B cell (primary cell): ENCODE data around the gene MYRIP. TPM values are rescaled to one million over a fixed set of nuclear protein-coding genes. Genes with fewer than 3 reads are reported as not detected.

Source experiments
- ATAC-seq: fragments of 200-7000 bp; cut with Tn5 transposase; one replicate; pipeline ENCODE4 v1.10.0; 2021; ENCODE audit warnings: low read depth, mild to moderate bottlenecking, moderate number of reproducible peaks, moderate library complexity
- CTCF ChIA-PET: fragments of 350-600 bp; sonication (Branson Sonifier 250); formaldehyde crosslinking; loops from one replicate; lab custom pipeline; 2021; ENCODE audit warnings: antibody characterized with exemption, inconsistent platforms; lab: Charles Lee
- POLR2A ChIA-PET: fragments of 350-600 bp; sonication (Branson Sonifier 250); formaldehyde crosslinking; loops from one replicate; lab custom pipeline; 2021; ENCODE audit warnings: antibody characterized with exemption; lab: Charles Lee
- DNase-seq: peaks from one replicate; pipeline ENCODE4 v3.0.0; 2013
- H2AFZ ChIP-seq: 2 replicates; pipeline ENCODE4 v1.6.1; 2012; ENCODE audit warnings: mild to moderate bottlenecking, low read depth, low read length; ENCODE audit not compliant: insufficient read depth, poor library complexity, severe bottlenecking
- H3K27ac ChIP-seq, 2 donors: 1 replicate in 1 of 2; 2 replicates in 1 of 2; pipeline ENCODE4 v1.5.1; 2012 to 2013; ENCODE audit warnings: low read length in 2 of 2, mild to moderate bottlenecking in 2 of 2, moderate library complexity in 1 of 2
- H3K27me3 ChIP-seq, 4 experiments: fragments of 200-600 bp in 1 of 4; sonication (generic) in 1 of 4; replicated peaks in 1 of 4; 1 replicate in 2 of 4; 2 replicates in 2 of 4; pipeline versions ENCODE4 v1.6.1 to v1.7.0; 2013 to 2016; ENCODE audit warnings: low read length in 3 of 4, mild to moderate bottlenecking in 2 of 4, mixed read lengths in 1 of 4, moderate library complexity in 1 of 4; ENCODE audit not compliant: insufficient read depth in 4 of 4, control insufficient read depth in 3 of 4; ENCODE audit errors: control extremely low read depth in 1 of 4
- H3K36me3 ChIP-seq, 2 experiments: replicated peaks in 1 of 2; 1 replicate in 1 of 2; 2 replicates in 1 of 2; pipeline versions ENCODE4 v1.6.1 to v1.7.1; 2013; ENCODE audit warnings: low read length in 1 of 2; ENCODE audit not compliant: insufficient read depth in 2 of 2, control insufficient read depth in 1 of 2; ENCODE audit errors: control extremely low read depth in 1 of 2, extremely low read depth in 1 of 2
- H3K4me1 ChIP-seq, 2 donors: fragments of 200-600 bp in 1 of 2; sonication (generic) in 1 of 2; 1 replicate in 1 of 2; 2 replicates in 1 of 2; pipeline versions ENCODE4 v1.5.1 to v1.6.1; 2013 to 2017; ENCODE audit warnings: low read length in 2 of 2; ENCODE audit not compliant: control insufficient read depth in 2 of 2, insufficient read depth in 2 of 2
- H3K4me2 ChIP-seq: replicated peaks from 2 replicates; pipeline ENCODE3; 2012; ENCODE audit warnings: mild to moderate bottlenecking, low read depth, low read length; ENCODE audit not compliant: poor library complexity, severe bottlenecking
- H3K4me3 ChIP-seq, 5 experiments: fragments of 200-600 bp in 1 of 5; sonication (generic) in 1 of 5; 1 replicate in 3 of 5; 2 replicates in 2 of 5; pipeline versions ENCODE4 v1.5.1 to v1.7.0; 2011 to 2016; ENCODE audit warnings: low read length in 4 of 5, mild to moderate bottlenecking in 4 of 5, low read depth in 2 of 5, control low read depth in 1 of 5, moderate library complexity in 1 of 5; ENCODE audit not compliant: insufficient read depth in 1 of 5; ENCODE audit errors: control extremely low read depth in 1 of 5, extremely low read depth in 1 of 5
- H3K79me2 ChIP-seq: fragments of 200-600 bp; sonication (generic); one replicate; pipeline ENCODE4 v1.6.0; 2016; ENCODE audit warnings: low read length; ENCODE audit not compliant: control insufficient read depth, insufficient read depth
- H3K9ac ChIP-seq: fragments of 200-600 bp; sonication (generic); 2 replicates; pipeline ENCODE4 v1.6.1; 2017; ENCODE audit warnings: mild to moderate bottlenecking, low read length, moderate library complexity
- H3K9me3 ChIP-seq, 3 donors: one replicate each; pipeline versions ENCODE4 v1.6.1 to v1.7.1; 2013; ENCODE audit warnings: low read length in 2 of 3; ENCODE audit not compliant: control insufficient read depth in 2 of 3, insufficient read depth in 1 of 3; ENCODE audit errors: control extremely low read depth in 1 of 3
- H4K20me1 ChIP-seq: 2 replicates; pipeline ENCODE4 v1.6.0; 2012; ENCODE audit warnings: mild to moderate bottlenecking, low read length; ENCODE audit not compliant: insufficient read depth, control insufficient read depth, poor library complexity, severe bottlenecking
- H3K27ac Mint-ChIP-seq: one replicate; pipeline ENCODE4 v1.8.0; 2021; ENCODE audit warnings: mixed read lengths
- H3K27me3 Mint-ChIP-seq: one replicate; pipeline ENCODE4 v1.8.0; 2021; ENCODE audit warnings: mixed read lengths
- H3K4me1 Mint-ChIP-seq: one replicate; pipeline ENCODE4 v1.8.0; 2021; ENCODE audit warnings: mixed read lengths
- H3K4me3 Mint-ChIP-seq: one replicate; pipeline ENCODE4 v1.8.0; 2021; ENCODE audit warnings: mixed read lengths
- H3K9me3 Mint-ChIP-seq: one replicate; pipeline ENCODE4 v1.8.0; 2022; ENCODE audit warnings: mixed read lengths; ENCODE audit not compliant: insufficient read depth
- EZH2 ChIP-seq: IDR thresholded peaks from 2 replicates; pipeline ENCODE4 v1.6.1; 2012; ENCODE audit warnings: borderline replicate concordance, low read depth, mild to moderate bottlenecking, moderate library complexity, low read length; ENCODE audit not compliant: insufficient read depth, poor library complexity, severe bottlenecking
- WGBS: methylation state at CpG from one replicate; pipeline ENCODE4 v1.1.5; 2013; ENCODE audit warnings: missing lambda C conversion rate; ENCODE audit not compliant: insufficient coverage; 5-methylcytosine and 5-hydroxymethylcytosine counted together
- intact Hi-C: fragments of 100-400 bp; cut with micrococcal nuclease; formaldehyde crosslinking; loops from one replicate; pipeline ENCODE4 v1.10.0; 2022
- polyA plus RNA-seq: library from polyadenylated mRNA; depleted of rRNA; stranded (reverse); fragments of >200 nt; gene quantifications from 2 replicates; pipeline ENCODE4 v1.2.3, GENCODE V29; 2012
- total RNA-seq, 2 donors: library from RNA; stranded (reverse); fragments of 120-200 nt in 1 of 2; gene quantifications; 1 replicate in 1 of 2; 2 replicates in 1 of 2; pipeline versions ENCODE4 v1.2.3 to v1.2.4, GENCODE V29; 2013 to 2022
- TF ChIP-seq, protein P1 (sequence below): fragments of 200-600 bp; IDR thresholded peaks from one replicate; pipeline ENCODE4 v1.8.0; 2022; ENCODE audit warnings: antibody characterized with exemption, mild to moderate bottlenecking

MYRIP gene
- total and polyA plus RNA-seq, 2 donors (not counting 1 experiment from before 2014, with no cell fraction given), result 0.03 to 0.10 TPM

DNA sequence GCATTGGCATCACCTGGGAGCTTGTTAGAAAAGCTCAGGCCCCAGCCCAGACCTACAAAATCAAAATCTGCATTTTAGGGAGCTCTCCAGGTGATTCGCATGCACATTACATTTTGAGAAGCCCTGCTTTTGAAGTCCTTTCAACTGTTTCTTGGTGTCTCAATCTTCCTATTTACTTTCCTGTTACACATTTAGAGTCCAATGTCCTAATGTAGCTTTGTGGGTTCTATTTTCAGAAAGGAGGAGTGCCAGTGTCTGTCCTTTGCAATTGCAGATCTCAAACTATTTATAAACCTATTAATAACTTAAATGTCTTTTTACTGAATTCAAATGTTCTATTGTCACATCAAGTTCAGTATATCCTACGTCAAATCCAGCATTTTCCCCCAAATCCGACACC, 27.8 kb upstream of the MYRIP start:
- Mint-ChIP-seq H3K4me1 (no peaks in the 10 kb centered on the region), H3K9me3 (peaks cover 4% of the 10 kb centered on the region), H3K4me3 (no peak overlapping the region), H3K27ac (no peak overlapping the region), H3K27me3 (peaks cover 9% of the 10 kb centered on the region)
- H4K20me1 ChIP-seq, result no peaks in the 10 kb centered on the region
- no peak for DNase-seq
- H3K4me2 ChIP-seq, result no peak overlapping the region
- WGBS, result 80% methylated on average over 2 of the region's 3 CpGs
- TF ChIP-seq EZH2, result no peak
- TF ChIP-seq, protein P1, sequence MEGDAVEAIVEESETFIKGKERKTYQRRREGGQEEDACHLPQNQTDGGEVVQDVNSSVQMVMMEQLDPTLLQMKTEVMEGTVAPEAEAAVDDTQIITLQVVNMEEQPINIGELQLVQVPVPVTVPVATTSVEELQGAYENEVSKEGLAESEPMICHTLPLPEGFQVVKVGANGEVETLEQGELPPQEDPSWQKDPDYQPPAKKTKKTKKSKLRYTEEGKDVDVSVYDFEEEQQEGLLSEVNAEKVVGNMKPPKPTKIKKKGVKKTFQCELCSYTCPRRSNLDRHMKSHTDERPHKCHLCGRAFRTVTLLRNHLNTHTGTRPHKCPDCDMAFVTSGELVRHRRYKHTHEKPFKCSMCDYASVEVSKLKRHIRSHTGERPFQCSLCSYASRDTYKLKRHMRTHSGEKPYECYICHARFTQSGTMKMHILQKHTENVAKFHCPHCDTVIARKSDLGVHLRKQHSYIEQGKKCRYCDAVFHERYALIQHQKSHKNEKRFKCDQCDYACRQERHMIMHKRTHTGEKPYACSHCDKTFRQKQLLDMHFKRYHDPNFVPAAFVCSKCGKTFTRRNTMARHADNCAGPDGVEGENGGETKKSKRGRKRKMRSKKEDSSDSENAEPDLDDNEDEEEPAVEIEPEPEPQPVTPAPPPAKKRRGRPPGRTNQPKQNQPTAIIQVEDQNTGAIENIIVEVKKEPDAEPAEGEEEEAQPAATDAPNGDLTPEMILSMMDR, result no peak
- no peaks in the 10 kb centered on the region for H3K36me3 ChIP-seq
- intact Hi-C loops, result no loop called here
- ChIA-PET CTCF (no interaction called here), POLR2A (no interaction called here)
- H3K79me2 ChIP-seq, result no peaks in the 10 kb centered on the region
- peaks cover 0 to 6% (median 0%) of the 10 kb centered on the region in 3 donors for H3K9me3 ChIP-seq
- H3K4me1 ChIP-seq, result no peaks in the 10 kb centered on the region
- no peak for ATAC-seq
- no peak overlapping the region for H3K27ac ChIP-seq
- no peak overlapping the region for H3K9ac ChIP-seq
- H3K27me3 ChIP-seq, result peaks cover 0 to 4% (median 0%) of the 10 kb centered on the region in 4 experiments
- H2AFZ ChIP-seq, result no peak overlapping the region
- no peak overlapping the region for H3K4me3 ChIP-seq

DNA sequence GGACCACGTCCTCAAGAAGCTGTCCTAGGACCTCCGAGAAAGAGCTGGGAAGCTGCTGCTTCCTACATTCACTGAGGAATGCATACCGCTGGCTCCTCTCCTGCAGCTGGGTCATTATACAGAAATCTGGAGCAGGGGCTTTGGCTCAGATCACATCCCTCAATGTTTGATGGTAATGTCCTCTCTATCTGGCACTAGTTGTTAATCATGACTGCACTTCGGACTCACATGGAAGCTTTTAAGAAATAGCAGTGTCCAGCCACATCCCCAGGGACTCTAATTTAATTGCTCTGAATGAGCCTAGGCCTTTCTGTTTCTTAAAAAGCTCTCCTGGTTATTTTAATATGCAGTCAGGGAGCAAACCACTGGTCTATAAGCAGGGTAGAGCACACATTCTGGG, 25.7 kb upstream of the MYRIP start:
- ChIA-PET CTCF (no interaction called here), POLR2A (no interaction called here)
- Histone ChIP-seq H4K20me1 (no peaks in the 10 kb centered on the region), H3K27me3 (peaks cover 0 to 4% (median 0%) of the 10 kb centered on the region in 4 experiments), H3K27ac (no peak overlapping the region), H3K4me1 (no peaks in the 10 kb centered on the region), H3K36me3 (no peaks in the 10 kb centered on the region), H3K4me3 (no peak overlapping the region), H3K9ac (no peak overlapping the region), H3K4me2 (no peak overlapping the region), H3K79me2 (no peaks in the 10 kb centered on the region), H3K9me3 (peaks cover 0 to 6% (median 0%) of the 10 kb centered on the region in 3 donors), H2AFZ (no peak overlapping the region)
- ATAC-seq (no peak), DNase-seq (no peak)
- Mint-ChIP-seq H3K27ac (no peak overlapping the region), H3K4me3 (no peak overlapping the region), H3K4me1 (no peaks in the 10 kb centered on the region), H3K27me3 (peaks cover 9% of the 10 kb centered on the region), H3K9me3 (no peaks in the 10 kb centered on the region)
- TF ChIP-seq, protein P1, result no peak
- TF ChIP-seq EZH2, result no peak
- intact Hi-C loops, result no loop called here
- WGBS, result 100% methylated on average over 3 of the region's 4 CpGs
